Measurements from ENCODE around the gene SAMD4A.
"Not testable (repeated sequence)": the region's sequence is repeated elsewhere in the genome, so short reads cannot be mapped to it uniquely, and the experiment has no call there.

Gene SAMD4A

GRCh38 chr14:54600717-54601109 is 33.8 kb downstream of the SAMD4A start:
- no peak for DNase-seq

GRCh38 chr14:54603362-54603761 is 36.4 kb downstream of the SAMD4A start:
- DNase-seq = no peak

GRCh38 chr14:54606178-54606577 is 39.2 kb downstream of the SAMD4A start:
- no peak for DNase-seq

GRCh38 chr14:54606631-54607133 is 39.8 kb downstream of the SAMD4A start:
- no peak for DNase-seq

- no peak for DNase-seq
Observed at GRCh38 chr14:54609576-54609975, 42.6 kb downstream of the SAMD4A start.

GRCh38 chr14:54610051-54610977 is 43.4 kb downstream of the SAMD4A start:
- no peak for DNase-seq

- DNase-seq = no peak
Observed at GRCh38 chr14:54614296-54614695, 47.4 kb downstream of the SAMD4A start.

- DNase-seq = no peak
Observed at GRCh38 chr14:54617467-54617866, 50.5 kb downstream of the SAMD4A start.

GRCh38 chr14:54621686-54622085 is 54.8 kb downstream of the SAMD4A start:
- DNase-seq = no peak

- DNase-seq = no peak
Observed at GRCh38 chr14:54622192-54622958, 55.4 kb downstream of the SAMD4A start.

GRCh38 chr14:54623279-54624004 is 56.5 kb downstream of the SAMD4A start:
- no peak for DNase-seq

- DNase-seq = not testable (repeated sequence)
Observed at GRCh38 chr14:54624005-54624358, 57.1 kb downstream of the SAMD4A start.

GRCh38 chr14:54625112-54625511 is 58.2 kb downstream of the SAMD4A start:
- no peak for DNase-seq

GRCh38 chr14:54627219-54627539 is 60.3 kb downstream of the SAMD4A start:
- no peak for DNase-seq

GRCh38 chr14:54627540-54628363 is 60.8 kb downstream of the SAMD4A start:
- DNase-seq = no peak

GRCh38 chr14:54629183-54629582 is 62.3 kb downstream of the SAMD4A start:
- no peak for DNase-seq

- no peak for DNase-seq
Observed at GRCh38 chr14:54629635-54630360, 62.9 kb downstream of the SAMD4A start.

GRCh38 chr14:54631016-54631415 is 64.1 kb downstream of the SAMD4A start:
- DNase-seq = no peak

GRCh38 chr14:54632452-54632851 is 65.5 kb downstream of the SAMD4A start:
- DNase-seq = no peak

- DNase-seq = no peak
Observed at GRCh38 chr14:54633076-54633475, 66.1 kb downstream of the SAMD4A start.

- DNase-seq = peak; percentile 23
Observed at GRCh38 chr14:54637270-54638134, 70.6 kb downstream of the SAMD4A start.

Measured in RPMI8226 (cell line).